HG03039 (cell line): ENCODE data around the gene CST5.
"Not testable (repeated sequence)": the region's sequence is repeated elsewhere in the genome, so short reads cannot be mapped to it uniquely, and the experiment has no call there.

Experiments
- ATAC-seq: cut with Tn5 transposase; IDR thresholded peaks from one replicate; pipeline ENCODE4 v1.9.1; 2021; ENCODE audit warnings: mild to moderate bottlenecking, moderate library complexity; ENCODE audit not compliant: unreplicated experiment

The CST5 gene

GRCh38 chr20:23856736-23857135 is 22.8 kb downstream of the CST5 start:
- no peak for ATAC-seq

DNA sequence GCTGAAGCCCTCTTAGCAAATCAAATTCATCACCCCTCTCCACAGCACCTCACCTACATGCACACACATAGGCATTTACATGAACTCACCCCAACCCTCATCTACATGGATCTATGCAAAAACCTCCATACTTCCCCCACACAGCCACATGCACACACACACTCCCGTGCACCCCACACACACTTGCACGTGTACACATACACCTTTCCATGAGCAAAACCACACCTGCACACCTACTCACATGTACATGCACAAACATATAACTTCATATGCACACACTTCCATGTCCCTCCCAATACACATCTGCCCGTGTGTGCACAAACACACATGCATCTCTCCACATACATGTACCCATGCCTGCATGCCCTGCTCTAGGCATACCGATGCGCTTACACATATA is 23.3 kb downstream of the CST5 start:
- ATAC-seq: no peak

GRCh38 chr20:23841693-23842092 is 37.9 kb downstream of the CST5 start:
- ATAC-seq: no peak

- no peak for ATAC-seq
These were observed 43.8 kb downstream of the CST5 start for GRCh38 chr20:23835716-23836115.

GRCh38 chr20:23832775-23833513 is 46.6 kb downstream of the CST5 start:
- no peak for ATAC-seq

DNA sequence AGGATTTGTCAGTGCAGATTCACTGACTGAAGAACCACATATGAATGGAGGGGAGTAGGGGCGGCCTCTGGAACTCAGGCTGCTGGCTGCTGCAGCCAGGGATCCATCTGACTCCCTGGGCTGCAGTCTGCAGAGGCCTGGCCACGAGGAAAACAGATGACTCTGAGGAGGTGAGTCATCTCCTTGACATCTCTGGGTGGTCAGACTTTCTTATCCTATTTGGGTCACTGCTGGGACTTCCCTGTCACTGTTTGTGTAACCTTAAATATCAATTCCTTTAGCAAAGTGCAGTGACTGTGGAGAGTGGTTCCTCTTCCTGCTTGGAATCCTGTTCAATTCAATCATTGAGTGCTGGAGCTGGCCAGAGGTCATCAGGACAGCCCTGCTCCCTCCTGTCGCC is 47.6 kb downstream of the CST5 start:
- not testable (repeated sequence) for ATAC-seq

DNA sequence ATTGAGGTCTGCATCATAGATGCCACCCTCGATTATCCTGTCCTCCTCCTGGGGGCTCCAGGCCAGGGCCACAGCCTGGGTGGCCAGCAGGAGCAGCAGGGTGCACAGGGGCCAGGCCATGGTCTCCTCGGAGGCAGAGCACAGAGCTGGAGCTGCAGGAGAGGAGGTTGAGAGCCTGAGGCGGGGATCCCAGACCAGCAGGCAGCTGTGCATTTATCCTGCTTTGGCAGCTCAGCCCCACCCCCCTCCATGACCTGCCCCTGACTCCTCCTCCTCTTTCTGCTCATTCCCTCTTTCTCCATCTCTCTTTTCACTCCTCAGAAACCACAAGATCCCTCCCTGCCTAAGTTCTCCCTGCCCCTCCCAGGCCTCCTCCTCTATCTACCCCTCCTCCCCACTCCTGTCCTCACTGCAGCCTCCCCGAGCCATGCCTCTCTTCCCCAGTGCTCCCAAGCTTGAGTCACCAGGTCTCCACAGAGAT is 53.0 kb downstream of the CST5 start, which contains the start of gene CST2:
CST2 (minus strand) TSS at position 189 of the 481 bp plus-strand sequence; CDS start at position 120, 69 bp downstream.
- ATAC-seq: no peak
